Measurements from ENCODE around the gene TNFSF4. TPM values are rescaled to one million over a fixed set of nuclear protein-coding genes. Genes with fewer than 3 reads are reported as not detected.
A peak's percentile ranks its signal among the peaks of the same experiment; 100 is the strongest.

Gene TNFSF4
- total RNA-seq, 1 donor from 2014 or later = 1.3 TPM

DNA sequence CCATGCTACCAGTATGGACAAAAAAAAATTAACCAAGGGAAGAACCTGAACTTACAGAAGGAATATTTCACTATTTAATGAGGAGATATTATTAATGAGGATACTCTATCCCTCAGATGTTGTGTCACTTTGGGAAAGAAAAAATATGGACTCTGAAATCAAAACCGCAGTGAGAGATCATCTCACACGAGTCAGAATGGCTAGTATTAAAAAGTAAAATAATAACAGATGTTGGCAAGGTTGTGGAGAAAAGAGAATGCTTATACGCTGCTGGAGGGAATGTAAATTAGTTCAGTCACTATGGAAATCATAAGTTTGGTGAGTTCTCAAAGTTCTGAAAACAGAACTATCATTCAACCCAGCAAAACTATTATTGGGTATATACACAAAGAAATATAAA lies 30.9 kb downstream of the TNFSF4 start:
- H3K36me3 ChIP-seq (ENCODE audit: control insufficient read depth, insufficient read depth, low read length) = no peaks in the 10 kb centered on the region
- DNase-seq (ENCODE audit: low read depth) = no peak
- TF ChIP-seq, protein P1, sequence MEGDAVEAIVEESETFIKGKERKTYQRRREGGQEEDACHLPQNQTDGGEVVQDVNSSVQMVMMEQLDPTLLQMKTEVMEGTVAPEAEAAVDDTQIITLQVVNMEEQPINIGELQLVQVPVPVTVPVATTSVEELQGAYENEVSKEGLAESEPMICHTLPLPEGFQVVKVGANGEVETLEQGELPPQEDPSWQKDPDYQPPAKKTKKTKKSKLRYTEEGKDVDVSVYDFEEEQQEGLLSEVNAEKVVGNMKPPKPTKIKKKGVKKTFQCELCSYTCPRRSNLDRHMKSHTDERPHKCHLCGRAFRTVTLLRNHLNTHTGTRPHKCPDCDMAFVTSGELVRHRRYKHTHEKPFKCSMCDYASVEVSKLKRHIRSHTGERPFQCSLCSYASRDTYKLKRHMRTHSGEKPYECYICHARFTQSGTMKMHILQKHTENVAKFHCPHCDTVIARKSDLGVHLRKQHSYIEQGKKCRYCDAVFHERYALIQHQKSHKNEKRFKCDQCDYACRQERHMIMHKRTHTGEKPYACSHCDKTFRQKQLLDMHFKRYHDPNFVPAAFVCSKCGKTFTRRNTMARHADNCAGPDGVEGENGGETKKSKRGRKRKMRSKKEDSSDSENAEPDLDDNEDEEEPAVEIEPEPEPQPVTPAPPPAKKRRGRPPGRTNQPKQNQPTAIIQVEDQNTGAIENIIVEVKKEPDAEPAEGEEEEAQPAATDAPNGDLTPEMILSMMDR (IDR thresholded peaks at IDR 0.05; ENCODE audit: insufficient read depth, low read length, poor library complexity, severe bottlenecking) = no peak
- H3K4me3 ChIP-seq (ENCODE audit: low read depth, low read length) = no peak overlapping the region
- no peaks in the 10 kb centered on the region for H3K27me3 ChIP-seq (ENCODE audit: control insufficient read depth, insufficient read depth, low read length)

DNA sequence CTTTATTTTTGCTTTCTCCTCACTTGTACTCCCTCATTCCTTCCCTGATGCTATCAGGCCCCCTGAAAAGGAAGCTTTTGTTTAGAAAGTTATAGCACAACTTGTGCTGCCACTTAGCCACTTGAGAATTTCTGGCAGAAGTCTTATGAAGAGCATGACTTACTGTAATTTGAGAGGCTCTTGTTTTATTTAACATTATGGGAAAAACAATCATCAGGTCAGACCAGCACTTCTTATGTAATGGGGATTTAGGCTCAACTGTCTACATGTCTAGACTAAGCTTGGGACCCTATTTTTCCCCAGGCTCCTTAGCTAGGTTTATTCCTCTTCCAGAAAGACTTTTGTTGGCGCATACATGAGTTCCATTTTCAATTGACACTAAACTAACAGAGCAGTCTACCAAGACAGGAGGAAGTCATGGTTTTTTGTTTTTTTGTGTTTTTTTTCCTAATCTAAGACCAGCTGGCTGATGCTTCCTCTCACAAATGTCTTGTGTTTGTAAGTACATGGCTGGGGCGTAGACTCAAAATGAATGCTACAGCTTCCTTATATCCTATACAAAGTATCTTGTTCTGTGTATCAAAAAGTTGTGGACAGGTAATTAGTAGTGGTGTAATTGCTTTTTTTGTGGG lies 31.5 kb downstream of the TNFSF4 start:
- Histone ChIP-seq H3K27me3 (ENCODE audit: control insufficient read depth, insufficient read depth, low read length) (no peaks in the 10 kb centered on the region), H3K36me3 (ENCODE audit: control insufficient read depth, insufficient read depth, low read length) (no peaks in the 10 kb centered on the region), H3K4me3 (ENCODE audit: low read depth, low read length) (no peak overlapping the region)
- no peak for DNase-seq (ENCODE audit: low read depth)
- TF ChIP-seq, protein P1 (IDR thresholded peaks at IDR 0.05; ENCODE audit: insufficient read depth, low read length, poor library complexity, severe bottlenecking) = no peak

- DNase-seq (ENCODE audit: low read depth) = no peak
- TF ChIP-seq, protein P1 (IDR thresholded peaks at IDR 0.05; ENCODE audit: insufficient read depth, low read length, poor library complexity, severe bottlenecking) = no peak
- Histone ChIP-seq H3K4me3 (ENCODE audit: low read depth, low read length) (no peak overlapping the region), H3K27me3 (ENCODE audit: control insufficient read depth, insufficient read depth, low read length) (no peaks in the 10 kb centered on the region), H3K36me3 (ENCODE audit: control insufficient read depth, insufficient read depth, low read length) (no peaks in the 10 kb centered on the region)
Measured at GRCh38 chr1:173173388-173173787, 33.7 kb downstream of the TNFSF4 start.

DNA sequence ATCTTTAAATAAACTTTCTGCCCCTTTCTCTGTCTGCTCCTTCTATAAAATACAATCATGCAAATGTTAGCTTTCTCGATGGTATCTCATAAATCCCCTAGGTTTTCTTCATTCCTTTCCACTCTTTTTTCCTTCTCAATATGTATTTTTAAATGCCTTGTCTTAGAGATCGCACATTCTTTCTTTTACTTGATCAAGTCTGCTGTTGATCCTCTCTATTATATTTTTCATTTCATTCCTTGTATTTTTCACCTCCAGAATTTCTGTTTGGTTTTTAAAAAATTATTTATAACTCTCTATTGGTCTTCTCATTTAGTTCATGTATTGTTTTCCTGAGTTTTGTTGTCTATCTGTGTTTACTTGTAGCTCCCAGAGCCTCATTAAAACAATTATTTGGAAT lies 36.0 kb downstream of the TNFSF4 start:
- H3K4me3 ChIP-seq (ENCODE audit: low read depth, low read length) = no peak overlapping the region
- no peaks in the 10 kb centered on the region for H3K36me3 ChIP-seq (ENCODE audit: control insufficient read depth, insufficient read depth, low read length)
- no peaks in the 10 kb centered on the region for H3K27me3 ChIP-seq (ENCODE audit: control insufficient read depth, insufficient read depth, low read length)
- TF ChIP-seq, protein P1 (IDR thresholded peaks at IDR 0.05; ENCODE audit: insufficient read depth, low read length, poor library complexity, severe bottlenecking) = no peak
- no peak for DNase-seq (ENCODE audit: low read depth)

- H3K27me3 ChIP-seq (ENCODE audit: control insufficient read depth, insufficient read depth, low read length) = no peaks in the 10 kb centered on the region
- no peaks in the 10 kb centered on the region for H3K36me3 ChIP-seq (ENCODE audit: control insufficient read depth, insufficient read depth, low read length)
- DNase-seq (ENCODE audit: low read depth) = no peak
- TF ChIP-seq, protein P1 (IDR thresholded peaks at IDR 0.05; ENCODE audit: insufficient read depth, low read length, poor library complexity, severe bottlenecking) = no peak
- no peak overlapping the region for H3K4me3 ChIP-seq (ENCODE audit: low read depth, low read length)
Measured at GRCh38 chr1:173168941-173169340, 38.2 kb downstream of the TNFSF4 start.

DNA sequence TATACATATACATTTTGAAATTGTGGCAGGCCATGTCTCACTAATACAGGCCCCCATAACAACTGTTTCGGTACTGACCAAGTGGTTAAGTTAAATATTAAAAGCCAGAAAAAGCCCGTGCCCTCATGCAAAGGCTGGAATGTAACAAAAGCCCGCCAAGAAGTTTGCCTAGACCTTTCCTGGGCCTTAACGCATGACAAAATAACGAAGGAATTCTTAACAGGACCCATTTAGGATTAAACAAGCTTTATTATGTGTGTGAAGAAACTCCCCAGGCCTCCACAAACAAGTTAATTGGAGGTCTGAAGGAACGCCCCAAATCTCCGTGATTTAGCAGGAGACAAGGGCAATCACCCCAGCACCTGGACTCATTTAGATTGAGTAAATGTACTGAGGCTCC lies 42.4 kb downstream of the TNFSF4 start:
- peak; percentile 7 for DNase-seq (ENCODE audit: low read depth)
- Histone ChIP-seq H3K4me3 (ENCODE audit: low read depth, low read length) (no peak overlapping the region), H3K36me3 (ENCODE audit: control insufficient read depth, insufficient read depth, low read length) (no peaks in the 10 kb centered on the region), H3K27me3 (ENCODE audit: control insufficient read depth, insufficient read depth, low read length) (no peaks in the 10 kb centered on the region)
- TF ChIP-seq, protein P1 (IDR thresholded peaks at IDR 0.05; ENCODE audit: insufficient read depth, low read length, poor library complexity, severe bottlenecking) = no peak
